ENCODE results near the gene TERC. TPM values are rescaled to one million over a fixed set of nuclear protein-coding genes. Genes with fewer than 3 reads are reported as not detected.
"Not testable (repeated sequence)": the region's sequence is repeated elsewhere in the genome, so short reads cannot be mapped to it uniquely, and the experiment has no call there.

Gene TERC
- polyA plus RNA-seq, 6 donors from 2014 or later = 1.9 to 3.3 (median 1.9) TPM; not detected in 3

- ATAC-seq (ENCODE audit: low read depth in 2 of 2) (no peak), DNase-seq (no peak)
- H3K4me1 Mint-ChIP-seq = peaks cover 7 to 20% (median 7%) of the 10 kb centered on the region in 3 donors
- H3K9me3 Mint-ChIP-seq = no peaks in the 10 kb centered on the region
- peak overlapping the region in 2 of 6 donors; percentile 1 to 66 for H3K27ac Mint-ChIP-seq
- peaks cover 7 to 19% (median 9%) of the 10 kb centered on the region in 3 donors for H3K27me3 Mint-ChIP-seq
- no peaks in the 10 kb centered on the region for H3K36me3 Mint-ChIP-seq
- peak overlapping the region in 1 of 8 donors; percentile 0 for H3K4me3 Mint-ChIP-seq
Measured at GRCh38 chr3:169759256-169759655, 5.6 kb downstream of the TERC start.

- ATAC-seq (ENCODE audit: low read depth in 2 of 2) (no peak), DNase-seq (no peak)
- Mint-ChIP-seq H3K4me3 (no peak overlapping the region), H3K27me3 (peaks cover 7 to 19% (median 10%) of the 10 kb centered on the region in 3 donors), H3K9me3 (no peaks in the 10 kb centered on the region), H3K36me3 (no peaks in the 10 kb centered on the region), H3K27ac (no peak overlapping the region), H3K4me1 (peaks cover 4 to 12% (median 7%) of the 10 kb centered on the region in 3 donors)
Measured at GRCh38 chr3:169758359-169758994, 6.4 kb downstream of the TERC start.

- H3K4me1 Mint-ChIP-seq = peaks cover 4 to 7% (median 6%) of the 10 kb centered on the region in 3 donors
- DNase-seq (no peak), ATAC-seq (ENCODE audit: low read depth in 2 of 2) (no peak)
- H3K27ac Mint-ChIP-seq = no peak overlapping the region
- H3K36me3 Mint-ChIP-seq = no peaks in the 10 kb centered on the region
- H3K4me3 Mint-ChIP-seq = no peak overlapping the region
- H3K9me3 Mint-ChIP-seq = no peaks in the 10 kb centered on the region
- peaks cover 14 to 28% (median 21%) of the 10 kb centered on the region in 3 donors for H3K27me3 Mint-ChIP-seq
Measured at GRCh38 chr3:169755488-169755887, 9.4 kb downstream of the TERC start.

GRCh38 chr3:169754711-169755110, 10.1 kb downstream of the TERC start:
- Mint-ChIP-seq H3K9me3 (no peaks in the 10 kb centered on the region), H3K27me3 (peaks cover 21 to 28% (median 22%) of the 10 kb centered on the region in 3 donors), H3K36me3 (no peaks in the 10 kb centered on the region), H3K4me1 (peaks cover 4 to 7% (median 6%) of the 10 kb centered on the region in 3 donors), H3K27ac (no peak overlapping the region), H3K4me3 (no peak overlapping the region)
- no peak for DNase-seq
- ATAC-seq (ENCODE audit: low read depth in 2 of 2) = no peak

GRCh38 chr3:169751875-169752274, 13.0 kb downstream of the TERC start:
- no peak overlapping the region for H3K4me3 Mint-ChIP-seq
- ATAC-seq (ENCODE audit: low read depth in 2 of 2) = no peak
- H3K27me3 Mint-ChIP-seq = peaks cover 42 to 50% (median 46%) of the 10 kb centered on the region in 3 donors
- H3K4me1 Mint-ChIP-seq = no peaks in the 10 kb centered on the region
- DNase-seq = no peak
- H3K27ac Mint-ChIP-seq = peak overlapping the region in 1 of 6 donors; percentile 33
- H3K36me3 Mint-ChIP-seq = no peaks in the 10 kb centered on the region
- no peaks in the 10 kb centered on the region for H3K9me3 Mint-ChIP-seq

GRCh38 chr3:169750665-169751064, 14.2 kb downstream of the TERC start:
- Mint-ChIP-seq H3K36me3 (no peaks in the 10 kb centered on the region), H3K4me3 (peak overlapping the region in 1 of 8 donors; percentile 16), H3K27me3 (peaks cover 51 to 54% (median 51%) of the 10 kb centered on the region in 3 donors), H3K9me3 (no peaks in the 10 kb centered on the region), H3K27ac (peak overlapping the region in 1 of 6 donors; percentile 38), H3K4me1 (no peaks in the 10 kb centered on the region)
- DNase-seq (no peak), ATAC-seq (ENCODE audit: low read depth in 2 of 2) (no peak)

GRCh38 chr3:169748670-169749069, 16.2 kb downstream of the TERC start:
- H3K9me3 Mint-ChIP-seq = no peaks in the 10 kb centered on the region
- H3K4me1 Mint-ChIP-seq = no peaks in the 10 kb centered on the region
- no peak overlapping the region for H3K27ac Mint-ChIP-seq
- DNase-seq (no peak), ATAC-seq (ENCODE audit: low read depth in 2 of 2) (no peak)
- H3K36me3 Mint-ChIP-seq = no peaks in the 10 kb centered on the region
- H3K4me3 Mint-ChIP-seq = no peak overlapping the region
- peaks cover 41 to 50% (median 44%) of the 10 kb centered on the region in 3 donors for H3K27me3 Mint-ChIP-seq

GRCh38 chr3:169746924-169747323, 17.9 kb downstream of the TERC start:
- no peak for ATAC-seq (ENCODE audit: low read depth in 2 of 2)
- peaks cover 36 to 47% (median 40%) of the 10 kb centered on the region in 3 donors for H3K27me3 Mint-ChIP-seq
- no peaks in the 10 kb centered on the region for H3K9me3 Mint-ChIP-seq
- H3K36me3 Mint-ChIP-seq = no peaks in the 10 kb centered on the region
- no peak for DNase-seq
- no peaks in the 10 kb centered on the region for H3K4me1 Mint-ChIP-seq
- H3K4me3 Mint-ChIP-seq = no peak overlapping the region
- no peak overlapping the region for H3K27ac Mint-ChIP-seq

- Mint-ChIP-seq H3K27ac (no peak overlapping the region), H3K4me3 (no peak overlapping the region), H3K27me3 (peaks cover 32 to 39% (median 32%) of the 10 kb centered on the region in 3 donors), H3K9me3 (no peaks in the 10 kb centered on the region), H3K4me1 (no peaks in the 10 kb centered on the region), H3K36me3 (no peaks in the 10 kb centered on the region)
- DNase-seq (no peak), ATAC-seq (ENCODE audit: low read depth in 2 of 2) (no peak)
Measured at GRCh38 chr3:169744366-169745054, 20.4 kb downstream of the TERC start.

- peaks cover 9 to 40% (median 24%) of the 10 kb centered on the region in 7 donors for H3K9me3 Mint-ChIP-seq
- peaks cover 0 to 28% (median 0%) of the 10 kb centered on the region in 3 donors for H3K27me3 Mint-ChIP-seq
- no peak overlapping the region for H3K27ac Mint-ChIP-seq
- H3K36me3 Mint-ChIP-seq = peaks cover 0 to 9% of the 10 kb centered on the region in 2 donors
- no peak overlapping the region for H3K4me3 Mint-ChIP-seq
- no peak for DNase-seq
- no peaks in the 10 kb centered on the region for H3K4me1 Mint-ChIP-seq
- ATAC-seq (ENCODE audit: low read depth in 2 of 2) = no peak
Measured at GRCh38 chr3:169739067-169739466, 25.8 kb downstream of the TERC start.

GRCh38 chr3:169731857-169732256, 33.0 kb downstream of the TERC start:
- Mint-ChIP-seq H3K27me3 (peaks cover 41 to 57% (median 56%) of the 10 kb centered on the region in 3 donors), H3K9me3 (peaks cover 13 to 74% (median 53%) of the 10 kb centered on the region in 7 donors), H3K36me3 (peaks cover 4 to 32% of the 10 kb centered on the region in 2 donors)
- H3K4me1 Mint-ChIP-seq; H3K4me3 Mint-ChIP-seq; H3K27ac Mint-ChIP-seq; ATAC-seq (ENCODE audit: low read depth in 2 of 2); DNase-seq: not testable (repeated sequence)

- Mint-ChIP-seq H3K27ac (no peak overlapping the region), H3K9me3 (peaks cover 0 to 22% (median 16%) of the 10 kb centered on the region in 7 donors), H3K36me3 (peaks cover 0 to 5% of the 10 kb centered on the region in 2 donors), H3K4me3 (no peak overlapping the region), H3K27me3 (peaks cover 19 to 39% (median 39%) of the 10 kb centered on the region in 3 donors), H3K4me1 (no peaks in the 10 kb centered on the region)
- ATAC-seq (ENCODE audit: low read depth in 2 of 2) (no peak), DNase-seq (no peak)
Measured at GRCh38 chr3:169722724-169723123, 42.1 kb downstream of the TERC start.

GRCh38 chr3:169718415-169718814, 46.4 kb downstream of the TERC start:
- not testable (repeated sequence) for H3K36me3 Mint-ChIP-seq; DNase-seq; H3K27ac Mint-ChIP-seq; ATAC-seq (ENCODE audit: low read depth in 2 of 2); H3K4me3 Mint-ChIP-seq; H3K4me1 Mint-ChIP-seq
- Mint-ChIP-seq H3K27me3 (peaks cover 14 to 46% (median 33%) of the 10 kb centered on the region in 3 donors), H3K9me3 (peaks cover 0 to 23% (median 16%) of the 10 kb centered on the region in 7 donors)

All from naive B cell (primary cell).